ENCODE data around the gene DHRS12. TPM values are rescaled to one million over a fixed set of nuclear protein-coding genes. Genes with fewer than 3 reads are reported as not detected.

Gene DHRS12
- total and polyA plus RNA-seq, 8 donors = 4.2 to 27.2 (median 14.1) TPM; not detected in 1

- intact Hi-C loops (cut with DNase I; ENCODE audit: low total_unique reads) = loop anchor here (10.0 kb wide), 1 partner anchor 153 kb away; the partner anchor contains the start of gene WDFY2
- TF ChIP-seq POLR2AphosphoS5 (IDR thresholded peaks at IDR 0.05) (no peak), POLR2A (IDR thresholded peaks at IDR 0.05) (no peak), EP300 (IDR thresholded peaks at IDR 0.05) (no peak)
- H3K4me1 ChIP-seq = peaks cover 0 to 19% (median 5%) of the 10 kb centered on the region in 4 donors
- WGBS, 5 donors = 79 to 89% (median 85%) methylated on average over 3 of the region's 3 CpGs
- no peak overlapping the region for H3K27ac ChIP-seq
- no peak for DNase-seq
- H3K9me3 ChIP-seq = no peaks in the 10 kb centered on the region
- no peaks in the 10 kb centered on the region for H3K27me3 ChIP-seq
- H3K4me3 ChIP-seq = no peak overlapping the region
- H3K36me3 ChIP-seq = peaks cover 7 to 31% (median 24%) of the 10 kb centered on the region in 4 donors
Observed at GRCh38 chr13:51737609-51738008, 66.4 kb downstream of the DHRS12 start.

GRCh38 chr13:51734786-51735185 lies 69.2 kb downstream of the DHRS12 start:
- DNase-seq = no peak
- peaks cover 4 to 10% (median 7%) of the 10 kb centered on the region in 4 donors for H3K36me3 ChIP-seq
- H3K4me1 ChIP-seq = peaks cover 11 to 45% (median 25%) of the 10 kb centered on the region in 4 donors
- H3K27me3 ChIP-seq = no peaks in the 10 kb centered on the region
- H3K4me3 ChIP-seq = no peak overlapping the region
- no peaks in the 10 kb centered on the region for H3K9me3 ChIP-seq
- intact Hi-C loops (cut with DNase I; ENCODE audit: low total_unique reads) = loop anchor here (10.0 kb wide), 1 partner anchor 150 kb away; the partner anchor contains the start of gene WDFY2
- WGBS, 5 donors = 87 to 97% (median 95%) methylated on average over 2 of the region's 2 CpGs
- H3K27ac ChIP-seq = no peak overlapping the region
- TF ChIP-seq EP300 (IDR thresholded peaks at IDR 0.05) = no peak

DNA sequence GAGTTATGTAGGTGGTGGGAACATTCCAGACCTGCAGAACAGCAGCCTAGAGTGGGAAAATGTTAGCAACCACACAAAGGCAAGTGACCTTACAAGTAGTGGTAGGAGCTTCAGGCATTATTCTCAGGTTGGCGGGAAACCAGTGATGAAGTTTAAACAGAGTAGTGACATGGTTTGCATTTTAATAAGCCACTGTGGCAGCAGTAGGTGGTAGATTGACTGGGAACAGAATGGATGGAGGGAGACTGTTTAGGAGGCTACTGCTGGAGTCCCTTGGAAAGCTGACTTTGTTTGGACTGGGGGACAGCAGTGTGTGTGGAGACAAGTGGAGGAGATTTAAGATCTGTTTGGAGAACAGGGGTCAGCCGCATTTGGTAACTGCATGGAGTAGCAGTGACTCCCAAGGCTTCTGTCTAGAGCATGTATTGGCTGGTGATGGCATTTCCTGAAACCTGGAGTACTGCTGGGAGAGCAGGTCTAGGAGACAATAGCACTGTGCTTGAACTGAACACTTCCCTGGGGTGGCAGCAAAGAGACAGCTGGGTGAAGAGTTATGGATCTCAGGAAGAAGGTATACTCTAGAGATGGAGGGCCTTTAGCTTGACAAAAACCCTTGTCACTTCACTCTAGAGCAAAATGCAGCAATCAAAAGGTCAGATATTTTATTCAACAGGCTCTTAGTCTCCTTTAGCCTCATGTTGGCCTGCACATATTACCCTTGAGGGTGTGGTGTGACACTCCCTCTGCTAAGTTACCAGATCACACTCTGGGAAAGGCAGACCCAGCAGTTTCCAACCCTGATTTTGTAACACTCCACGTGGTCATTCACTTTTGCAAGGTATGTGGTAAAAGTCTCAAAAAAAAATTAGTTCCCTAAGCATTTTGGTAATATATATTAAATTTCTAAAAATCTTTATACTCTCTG lies 70.3 kb downstream of the DHRS12 start:
- Histone ChIP-seq H3K4me3 (no peak overlapping the region), H3K27me3 (no peaks in the 10 kb centered on the region), H3K4me1 (peaks cover 11 to 48% (median 27%) of the 10 kb centered on the region in 4 donors), H3K9me3 (no peaks in the 10 kb centered on the region), H3K36me3 (peaks cover 0 to 3% (median 0%) of the 10 kb centered on the region in 4 donors), H3K27ac (peak overlapping the region in 1 of 5 donors; percentile 44)
- 69 to 80% (median 72%) methylated on average over 3 of the region's 3 CpGs for WGBS, 5 donors
- peak in 1 of 2 donors; percentile 32 for DNase-seq
- intact Hi-C loops (cut with DNase I; ENCODE audit: low total_unique reads) = loop anchor here (10.0 kb wide), 1 partner anchor 149 kb away; the partner anchor contains the start of gene WDFY2
- no peak for TF ChIP-seq EP300 (IDR thresholded peaks at IDR 0.05)
- no peak for TF ChIP-seq POLR2AphosphoS5 (IDR thresholded peaks at IDR 0.05)
- TF ChIP-seq, protein P1, sequence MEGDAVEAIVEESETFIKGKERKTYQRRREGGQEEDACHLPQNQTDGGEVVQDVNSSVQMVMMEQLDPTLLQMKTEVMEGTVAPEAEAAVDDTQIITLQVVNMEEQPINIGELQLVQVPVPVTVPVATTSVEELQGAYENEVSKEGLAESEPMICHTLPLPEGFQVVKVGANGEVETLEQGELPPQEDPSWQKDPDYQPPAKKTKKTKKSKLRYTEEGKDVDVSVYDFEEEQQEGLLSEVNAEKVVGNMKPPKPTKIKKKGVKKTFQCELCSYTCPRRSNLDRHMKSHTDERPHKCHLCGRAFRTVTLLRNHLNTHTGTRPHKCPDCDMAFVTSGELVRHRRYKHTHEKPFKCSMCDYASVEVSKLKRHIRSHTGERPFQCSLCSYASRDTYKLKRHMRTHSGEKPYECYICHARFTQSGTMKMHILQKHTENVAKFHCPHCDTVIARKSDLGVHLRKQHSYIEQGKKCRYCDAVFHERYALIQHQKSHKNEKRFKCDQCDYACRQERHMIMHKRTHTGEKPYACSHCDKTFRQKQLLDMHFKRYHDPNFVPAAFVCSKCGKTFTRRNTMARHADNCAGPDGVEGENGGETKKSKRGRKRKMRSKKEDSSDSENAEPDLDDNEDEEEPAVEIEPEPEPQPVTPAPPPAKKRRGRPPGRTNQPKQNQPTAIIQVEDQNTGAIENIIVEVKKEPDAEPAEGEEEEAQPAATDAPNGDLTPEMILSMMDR (IDR thresholded peaks at IDR 0.05) = no peak
- no peak for TF ChIP-seq POLR2A (IDR thresholded peaks at IDR 0.05)

- no peaks in the 10 kb centered on the region for H3K27me3 ChIP-seq
- TF ChIP-seq, protein P1 (IDR thresholded peaks at IDR 0.05) = peak in 4 of 7 experiments; percentile 8 to 45 (median 28)
- no peak for TF ChIP-seq EP300 (IDR thresholded peaks at IDR 0.05)
- TF ChIP-seq POLR2A (IDR thresholded peaks at IDR 0.05) = no peak
- TF ChIP-seq POLR2AphosphoS5 (IDR thresholded peaks at IDR 0.05) = no peak
- 48 to 62% (median 54%) methylated on average over 4 of the region's 4 CpGs for WGBS, 5 donors
- DNase-seq = peak in 1 of 2 donors; percentile 45
- H3K9me3 ChIP-seq = no peaks in the 10 kb centered on the region
- H3K4me1 ChIP-seq = peaks cover 20 to 67% (median 41%) of the 10 kb centered on the region in 4 donors
- no peak overlapping the region for H3K4me3 ChIP-seq
- peaks cover 0 to 10% (median 4%) of the 10 kb centered on the region in 4 donors for H3K36me3 ChIP-seq
- peak overlapping the region in 4 of 5 donors; percentile 62 to 75 (median 70) for H3K27ac ChIP-seq
- intact Hi-C loops (cut with DNase I; ENCODE audit: low total_unique reads) = loop anchor here (10.0 kb wide), 1 partner anchor 147 kb away; the partner anchor contains the start of gene WDFY2
Observed at GRCh38 chr13:51731759-51732158, 72.2 kb downstream of the DHRS12 start.

- Histone ChIP-seq H3K9me3 (no peaks in the 10 kb centered on the region), H3K4me1 (peaks cover 20 to 75% (median 43%) of the 10 kb centered on the region in 4 donors), H3K4me3 (no peak overlapping the region), H3K27ac (peak overlapping the region in 4 of 5 donors; percentile 62 to 75 (median 70)), H3K27me3 (no peaks in the 10 kb centered on the region), H3K36me3 (peaks cover 0 to 10% (median 4%) of the 10 kb centered on the region in 4 donors)
- no peak for TF ChIP-seq POLR2A (IDR thresholded peaks at IDR 0.05)
- no peak for TF ChIP-seq EP300 (IDR thresholded peaks at IDR 0.05)
- TF ChIP-seq, protein P1 (IDR thresholded peaks at IDR 0.05) = no peak
- TF ChIP-seq POLR2AphosphoS5 (IDR thresholded peaks at IDR 0.05) = no peak
- intact Hi-C loops (cut with DNase I; ENCODE audit: low total_unique reads) = loop anchor here (10.0 kb wide), 1 partner anchor 146 kb away; the partner anchor contains the start of gene WDFY2
- 88 to 97% (median 95%) methylated on average over 1 of the region's 1 CpG for WGBS, 5 donors
- no peak for DNase-seq
Observed at GRCh38 chr13:51730927-51731326, 73.0 kb downstream of the DHRS12 start.
